Measurements from ENCODE around the gene TMEM183A. TPM values are rescaled to one million over a fixed set of nuclear protein-coding genes. Genes with fewer than 3 reads are reported as not detected.

Gene TMEM183A
- total and polyA plus RNA-seq, 9 of the 15 experiments (the other 6 are each of a cell fraction or from before 2014, with no cell fraction given), result 23.4 to 190 (median 124) TPM

GRCh38 chr1:203041351-203041932, 34.3 kb downstream of the TMEM183A start:
- intact Hi-C loops (cut with micrococcal nuclease), result no loop called here
- H3K4me1 ChIP-seq (replicated peaks in 1 of 2; ENCODE audit: control insufficient read depth in 2 of 2, insufficient read depth in 2 of 2, low read length in 2 of 2), result peaks cover 0 to 7% of the 10 kb centered on the region in 2 experiments; a peak in 4 of 5 replicates
- no peak overlapping the region; a peak in 1 of 4 replicates for H3K9ac ChIP-seq (ENCODE audit: insufficient read depth in 1 of 2, low read depth in 2 of 2, low read length in 2 of 2)
- no peaks in the 10 kb centered on the region for H3K79me2 ChIP-seq (ENCODE audit: control insufficient read depth, insufficient read depth, low read length)
- ChIA-PET CTCF (ENCODE audit: low intra/inter-chr PET ratio) (interaction anchor here (0.7 to 3.5 kb wide), 2 partner anchors 175 to 227 kb away, joined by 4 to 13 read pairs; no protein-coding TSS in a partner anchor), POLR2A (interaction anchor here (0.6 kb wide), 1 partner anchor 402 kb away, joined by 3 read pairs; no protein-coding TSS in a partner anchor)
- H2AFZ ChIP-seq (ENCODE audit: low read depth, low read length), result no peak overlapping the region
- no peaks in the 10 kb centered on the region for H3K9me3 ChIP-seq (replicated peaks; ENCODE audit: control insufficient read depth, insufficient read depth, low read depth, low read length)
- in situ Hi-C loops (cut with MboI), result no loop called here
- FAIRE-seq (no peak), DNase-seq (ENCODE audit: extremely low read depth in 1 of 4, low spot score in 3 of 4) (no peak), ATAC-seq (no peak)
- WGBS (ENCODE audit: insufficient coverage, low coverage, missing lambda C conversion rate), result 2% methylated on average over 3 of the region's 3 CpGs
- TF ChIP-seq BACH1 (tag; IDR thresholded peaks at IDR 0.05), result no peak
- no peak for TF ChIP-seq ERF (CRISPR knock-in tag; IDR thresholded peaks at IDR 0.05)
- TF ChIP-seq HMGN3 (IDR thresholded peaks at IDR 0.05; ENCODE audit: borderline replicate concordance, extremely low read depth, insufficient read length, low read depth, low read length), result no peak
- no peak for TF ChIP-seq STAT5B (CRISPR knock-in tag; IDR thresholded peaks at IDR 0.05)
- no peak for TF ChIP-seq PHB (CRISPR knock-in tag; IDR thresholded peaks at IDR 0.05)
- no peak for TF ChIP-seq TSC22D4 (tag; IDR thresholded peaks at IDR 0.05)
- TF ChIP-seq NFE2 (IDR thresholded peaks at IDR 0.05; ENCODE audit: low read depth), result no peak
- TF ChIP-seq C11orf30 (IDR thresholded peaks at IDR 0.05; ENCODE audit: low read depth), result no peak
- TF ChIP-seq ARID4B (CRISPR knock-in tag; IDR thresholded peaks at IDR 0.05), result no peak
- H4K20me1 ChIP-seq (replicated peaks; ENCODE audit: control insufficient read depth, insufficient read depth, low read length), result peaks cover 66% of the 10 kb centered on the region
- no peaks in the 10 kb centered on the region for H3K9me1 ChIP-seq (ENCODE audit: control insufficient read depth, insufficient read depth, low read length)
- H3K4me2 ChIP-seq (ENCODE audit: insufficient read depth, low read length), result no peak overlapping the region
- H3K27me3 ChIP-seq (ENCODE audit: control insufficient read depth in 2 of 2, insufficient read depth in 2 of 2, low read length in 2 of 2), result peaks cover 40 to 68% of the 10 kb centered on the region in 2 experiments
- H3K27ac ChIP-seq (ENCODE audit: extremely low read depth, low read depth, low read length), result no peak overlapping the region
- no TSS peak for BruUV-seq (replicated peaks)
- H3K4me3 ChIP-seq, result no peak overlapping the region
- no peaks in the 10 kb centered on the region; the same call in 2 of the 3 replicates for H3K36me3 ChIP-seq (ENCODE audit: control insufficient read depth, insufficient read depth, low read length)
